Fibroblast of skin of right quadriceps (primary cell): Measurements from ENCODE around the gene CRYBB3.
"Not testable (repeated sequence)": the region's sequence is repeated elsewhere in the genome, so short reads cannot be mapped to it uniquely, and the experiment has no call there.

Experiments
- DNase-seq: peaks from one replicate; pipeline ENCODE4 v3.0.0-alpha.2; 2013

The CRYBB3 gene

DNA sequence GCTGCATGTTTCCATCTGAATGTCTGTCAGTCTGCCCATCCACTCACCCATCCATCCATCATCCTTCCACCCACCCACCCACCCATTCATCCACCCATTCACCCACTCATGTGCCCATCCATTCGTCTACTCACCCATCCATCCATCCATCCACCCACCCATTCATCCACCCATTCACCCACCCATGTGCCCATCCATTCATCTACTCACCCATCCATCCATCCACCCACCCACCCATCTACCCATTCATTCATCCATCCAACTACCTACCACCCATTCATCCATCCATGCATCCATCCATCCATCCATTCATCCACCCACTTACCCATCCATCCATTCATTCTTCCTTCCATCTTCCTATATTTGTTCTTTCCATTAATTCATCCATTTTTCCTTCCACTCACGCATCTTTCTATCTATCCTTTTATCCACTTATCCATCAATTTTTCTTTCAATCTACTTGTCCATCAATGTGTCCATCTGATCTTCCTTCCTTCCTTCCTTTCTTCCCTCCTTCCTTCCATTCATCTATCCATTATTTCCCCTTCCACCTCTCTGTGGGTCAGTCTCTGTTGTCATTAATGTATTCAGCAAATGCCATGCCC, 8.0 kb downstream of the CRYBB3 start:
- no peak for DNase-seq

DNA sequence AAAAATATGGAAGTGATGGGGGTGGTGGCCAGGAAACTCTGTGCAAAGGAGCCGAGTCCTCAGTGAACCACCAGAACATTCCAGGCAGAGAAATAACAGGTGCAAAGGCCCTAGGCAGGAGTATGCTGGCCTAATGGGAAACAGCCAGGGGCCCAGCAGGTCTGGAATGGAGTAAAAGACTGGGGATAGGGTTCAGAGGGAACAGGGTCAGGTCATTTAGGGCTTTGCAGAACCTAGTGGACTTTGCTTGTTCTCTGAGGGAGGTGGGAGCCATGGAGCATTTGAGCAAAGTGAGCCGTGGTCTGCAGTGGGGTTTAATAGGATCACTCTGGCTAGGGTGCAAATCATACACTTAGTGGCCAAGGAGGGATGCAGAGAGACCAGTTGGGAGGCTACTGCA, 8.7 kb downstream of the CRYBB3 start:
- no peak for DNase-seq

- DNase-seq, result no peak
Observed at GRCh38 chr22:25208743-25209505, 9.3 kb downstream of the CRYBB3 start.

- DNase-seq, result no peak
Observed at GRCh38 chr22:25210793-25211192, 11.1 kb downstream of the CRYBB3 start.

GRCh38 chr22:25212337-25212736, 12.7 kb downstream of the CRYBB3 start:
- DNase-seq, result no peak

DNA sequence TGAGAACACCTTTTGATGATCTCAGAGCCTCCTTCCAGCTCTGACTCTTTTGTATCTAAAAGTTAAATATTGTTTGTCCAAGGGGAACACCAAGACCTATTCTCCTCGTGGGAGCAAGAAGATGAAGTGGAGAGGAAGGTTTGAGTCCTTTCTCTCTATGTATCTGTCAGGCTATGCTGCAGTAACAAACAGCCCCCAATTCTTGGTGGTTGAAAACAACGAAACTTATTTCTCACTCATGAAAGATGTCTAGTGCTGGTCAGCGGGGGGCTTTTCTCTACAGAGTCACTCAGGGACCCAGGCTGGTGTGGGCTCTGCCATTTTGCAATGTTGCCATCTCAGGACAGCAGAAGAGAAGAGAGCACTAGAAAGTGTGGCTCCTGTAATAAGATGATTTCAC, 13.6 kb downstream of the CRYBB3 start:
- no peak for DNase-seq

DNA sequence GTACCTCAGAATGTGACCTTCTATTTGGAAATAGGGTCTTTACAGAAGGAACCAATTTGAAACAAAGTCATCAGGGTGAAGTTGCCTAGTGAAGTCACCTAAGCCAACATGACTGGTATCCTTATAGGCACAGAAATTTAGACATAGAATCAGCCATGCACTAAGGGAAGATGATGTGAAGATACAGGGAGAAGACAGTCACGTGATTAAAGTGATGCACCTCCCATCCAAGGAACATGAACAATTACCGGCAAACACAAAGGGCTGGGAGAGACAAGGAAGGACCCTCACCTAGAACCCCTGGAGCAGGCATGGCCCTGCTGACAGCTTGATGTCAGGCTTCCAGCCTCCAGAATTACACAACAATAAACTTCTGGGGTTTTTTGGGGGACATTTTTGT, 16.6 kb downstream of the CRYBB3 start:
- no peak for DNase-seq

DNA sequence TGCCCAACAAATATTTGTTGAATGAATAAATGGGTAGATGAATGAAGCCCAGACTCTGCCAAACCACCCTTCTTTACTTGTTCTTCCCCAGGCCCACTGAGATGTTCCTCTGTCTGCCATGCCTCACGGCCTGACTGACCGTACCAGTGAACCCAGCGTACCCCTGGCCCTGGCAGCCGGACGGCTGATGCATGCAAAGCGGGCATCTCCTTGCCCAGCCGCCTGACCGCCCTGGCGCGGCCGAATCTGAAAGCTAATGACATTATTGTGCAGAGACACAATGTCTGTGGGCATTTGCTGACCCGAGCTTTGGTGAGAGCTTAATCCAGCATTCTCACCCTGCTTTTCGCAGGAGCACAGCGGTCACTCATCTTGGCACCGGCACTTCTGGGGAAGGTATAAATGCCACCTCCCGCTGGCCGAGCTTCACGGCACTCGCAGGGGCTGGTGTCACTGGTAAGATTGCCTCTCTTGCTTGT, 19.6 kb downstream of the CRYBB3 start, which contains the start of gene CRYBB2:
Gene CRYBB2 (plus strand): TSS at position 429 of the 479 bp plus-strand sequence. CDS start 1,791 bp downstream, outside the sequence.
- no peak for DNase-seq

DNA sequence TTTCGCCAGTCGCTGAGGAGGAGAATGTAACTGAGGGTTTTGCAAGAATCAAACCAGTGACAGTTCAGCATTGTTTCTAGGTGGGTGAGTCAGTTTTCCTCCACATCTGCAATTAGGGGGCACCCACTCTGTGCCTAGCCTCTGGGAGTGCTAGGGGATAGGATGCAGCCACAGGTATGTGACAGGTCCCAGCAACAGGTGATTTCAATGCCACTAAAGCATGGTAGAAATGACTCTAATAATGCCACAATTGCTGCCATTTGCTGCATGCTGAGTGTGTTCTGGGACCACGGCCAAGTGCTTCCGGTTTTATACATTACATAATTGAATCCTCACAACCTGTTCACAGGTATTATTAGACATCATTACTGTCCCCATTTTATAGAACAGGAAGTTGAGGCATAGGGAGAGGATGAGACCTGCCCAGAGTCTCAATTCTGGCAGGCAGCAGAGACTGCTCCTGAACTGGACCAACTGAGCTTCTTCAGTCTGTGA, 20.3 kb downstream of the CRYBB3 start:
- DNase-seq, result no peak

DNA sequence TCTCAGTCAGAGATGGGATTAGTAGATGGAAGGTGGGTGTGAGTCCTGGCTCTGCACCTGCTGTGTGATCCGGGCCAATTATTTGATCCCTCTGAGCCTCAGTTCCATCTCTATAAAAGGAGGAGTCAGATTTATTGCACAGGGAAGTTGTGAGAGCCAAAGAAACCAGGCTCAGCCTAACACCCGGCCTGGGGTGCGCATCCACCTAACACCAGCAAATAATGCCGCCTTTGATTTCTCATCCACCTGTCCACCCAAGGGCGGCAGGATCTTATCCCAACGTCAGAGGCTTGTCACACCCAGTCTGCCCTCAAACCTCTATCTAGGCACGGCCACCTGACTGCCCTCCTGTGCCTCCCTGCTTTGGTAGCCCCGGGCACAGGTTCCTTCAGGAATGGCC, 22.1 kb downstream of the CRYBB3 start:
- no peak for DNase-seq

- DNase-seq, result no peak
Observed at GRCh38 chr22:25223269-25223850, 23.7 kb downstream of the CRYBB3 start.

- no peak for DNase-seq
Observed at GRCh38 chr22:25228822-25229221, 29.2 kb downstream of the CRYBB3 start.

DNA sequence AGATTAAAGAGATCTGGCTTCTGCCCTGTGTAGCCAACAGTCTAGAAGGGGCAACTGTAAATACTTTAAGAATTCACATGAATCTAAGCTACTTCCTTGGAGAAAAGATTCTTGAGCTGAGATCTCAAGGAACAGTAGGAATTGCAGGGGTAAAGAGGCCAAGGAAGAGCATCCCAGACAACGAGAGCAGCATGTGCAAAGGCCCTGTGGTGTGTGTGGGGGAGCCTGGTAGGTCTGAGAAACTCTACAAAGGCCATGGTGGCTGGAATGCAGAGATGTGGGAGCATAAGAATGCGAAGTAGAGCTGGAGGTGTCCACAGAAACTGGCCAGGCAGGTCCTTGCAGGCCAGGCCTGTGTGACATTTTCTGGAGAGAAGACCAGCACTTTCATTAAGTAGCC, 31.1 kb downstream of the CRYBB3 start:
- not testable (repeated sequence) for DNase-seq

DNA sequence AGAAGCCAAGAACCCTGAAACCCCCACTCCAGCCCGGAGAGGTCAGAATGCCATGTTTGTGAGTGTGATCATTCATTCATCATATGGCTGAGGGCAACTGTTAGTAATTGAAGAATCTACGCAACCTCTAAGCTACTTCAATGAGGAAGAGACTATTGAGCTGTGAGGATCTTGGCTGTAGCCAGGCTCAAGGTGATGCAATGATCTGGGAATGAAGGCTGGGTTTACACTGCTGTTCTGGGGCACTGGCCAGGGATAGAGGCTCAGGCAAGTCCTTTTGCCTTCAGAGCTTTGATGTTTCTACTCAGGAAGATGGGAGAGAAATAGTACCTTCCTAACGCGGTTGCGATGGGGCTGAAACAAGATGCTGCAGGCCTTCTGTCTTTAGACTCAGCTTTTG, 32.6 kb downstream of the CRYBB3 start:
- no peak for DNase-seq

DNA sequence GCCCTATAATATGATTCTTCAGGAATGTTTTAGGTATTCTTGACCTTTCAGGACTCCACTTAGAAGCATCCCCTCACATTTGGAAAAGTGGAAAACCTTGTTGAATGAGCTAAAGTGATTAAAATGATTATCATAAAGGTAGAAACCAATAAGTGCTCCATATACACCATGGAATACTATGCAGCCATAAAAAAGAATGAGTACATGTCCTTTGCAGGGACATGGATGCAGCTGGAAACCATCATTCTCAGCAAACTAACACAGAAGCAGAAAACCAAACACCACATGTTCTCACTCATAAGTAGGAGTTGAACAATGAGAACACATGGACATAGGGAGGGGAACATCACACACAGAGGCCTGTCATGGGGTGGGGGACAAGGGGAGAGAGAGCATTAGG, 34.0 kb downstream of the CRYBB3 start:
- DNase-seq, result not testable (repeated sequence)

DNA sequence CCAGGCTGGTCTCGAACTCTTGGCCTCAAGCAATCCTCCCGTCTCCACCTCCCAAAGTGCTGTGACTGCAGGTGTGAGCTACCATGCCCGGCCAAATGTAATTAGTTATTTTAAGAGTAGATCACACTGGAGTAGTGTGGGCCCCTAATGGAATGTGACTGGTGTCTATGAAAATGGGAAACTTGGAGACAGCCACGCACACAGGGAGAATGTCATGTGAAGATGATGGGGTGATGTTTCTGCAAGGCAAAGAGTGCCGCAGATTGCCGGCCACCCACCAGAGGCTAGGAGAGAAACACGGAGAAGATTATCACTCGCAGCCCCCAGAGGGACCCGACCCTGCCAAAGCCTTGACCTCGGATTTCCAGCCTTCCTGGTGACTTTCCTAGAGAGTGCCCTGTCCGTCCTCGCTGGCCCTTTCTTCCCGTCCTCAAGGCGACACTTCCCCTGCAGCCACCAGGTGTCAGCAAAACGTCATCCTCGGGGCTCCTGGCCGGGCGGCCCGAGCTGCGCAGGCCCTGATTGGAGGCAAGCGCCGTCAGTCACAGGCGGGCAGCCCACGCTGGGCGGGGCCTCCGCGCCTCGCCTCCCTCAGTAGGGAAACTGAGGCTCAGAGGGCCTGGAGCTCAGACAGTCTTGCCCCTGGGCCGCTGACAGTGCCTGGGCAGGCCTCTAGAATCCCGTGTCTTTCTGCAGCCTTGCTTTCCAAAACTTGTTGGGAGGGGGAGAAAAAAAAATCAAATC, 36.1 kb downstream of the CRYBB3 start:
- peak; percentile 69 for DNase-seq

DNA sequence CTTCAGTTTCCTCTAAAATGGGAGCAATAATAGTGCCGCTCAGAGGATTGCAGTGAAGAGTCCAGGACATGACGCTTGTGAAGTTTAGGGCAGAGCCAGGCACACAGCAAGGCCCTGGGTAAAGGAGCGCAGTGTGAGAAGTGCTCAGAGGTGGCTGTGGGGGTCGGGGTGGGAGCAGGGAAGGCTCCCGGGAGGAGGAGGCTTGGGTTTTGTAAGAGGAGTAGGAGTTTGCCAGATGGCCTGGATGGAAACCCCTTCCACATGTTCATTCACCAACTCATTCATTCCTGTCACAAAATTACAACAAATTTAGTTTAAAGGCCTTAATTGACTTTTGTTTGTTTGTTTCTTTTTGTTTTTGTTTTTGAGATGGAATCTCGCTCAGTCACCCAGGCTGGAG, 36.8 kb downstream of the CRYBB3 start:
- DNase-seq, result no peak

GRCh38 chr22:25237503-25237902, 37.8 kb downstream of the CRYBB3 start:
- DNase-seq, result no peak

DNA sequence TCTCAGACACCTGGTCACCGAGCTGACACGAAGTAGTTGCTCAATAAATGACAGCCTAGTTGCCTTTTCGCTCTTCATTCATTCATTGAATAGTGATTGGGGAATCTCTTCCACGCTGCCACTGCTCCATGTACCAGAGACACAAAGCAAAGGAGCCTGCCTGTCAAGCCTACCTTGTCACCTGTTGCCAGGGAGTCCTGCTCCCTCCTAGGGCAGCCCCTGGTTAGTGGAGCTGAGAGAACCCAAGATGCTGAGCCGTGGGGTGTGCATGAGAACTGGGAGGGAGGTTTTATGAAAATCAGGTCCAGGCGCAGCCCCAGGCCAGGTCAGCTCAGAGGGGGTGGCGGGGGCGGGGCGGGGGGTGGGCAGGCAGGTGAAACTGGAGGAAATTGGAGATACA, 38.4 kb downstream of the CRYBB3 start:
- DNase-seq, result not testable (repeated sequence)

DNA sequence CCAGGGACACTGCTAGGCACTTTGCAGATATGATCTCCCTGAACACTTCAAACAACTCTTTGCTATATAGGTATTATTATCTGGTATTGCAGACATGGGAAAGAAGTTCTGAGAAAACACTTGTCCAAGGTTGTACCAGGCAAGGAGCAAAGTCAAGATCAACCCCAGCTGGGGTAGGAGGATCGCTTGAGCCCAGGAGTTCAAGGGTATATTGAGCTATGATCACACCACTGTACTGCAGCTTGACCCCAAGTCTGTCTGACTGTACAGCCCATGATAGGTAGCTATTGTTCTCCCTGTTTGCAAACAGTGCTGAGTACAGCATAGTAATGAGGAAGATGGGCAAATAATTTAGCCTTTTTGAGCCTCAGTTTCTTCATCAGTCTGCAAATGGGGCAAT, 55.5 kb downstream of the CRYBB3 start:
- not testable (repeated sequence) for DNase-seq
